Calu3 (cell line): ENCODE measurements around the gene NCKAP5L. TPM values are rescaled to one million over a fixed set of nuclear protein-coding genes. Genes with fewer than 3 reads are reported as not detected.

Source experiments
- BruUV-seq: library from RNA; stranded (reverse); fragments of 400-500 nt; replicated peaks from 2 replicates; lab custom pipeline; 2021; lab: Mats Ljungman, UMichigan
- CTCF ChIA-PET: fragments of 300-600 bp; sonication (Branson Sonifier 250); formaldehyde crosslinking; loops from one replicate; lab custom pipeline; 2022; ENCODE audit warnings: antibody characterized with exemption; lab: Charles Lee
- DNase-seq: peaks from one replicate; pipeline ENCODE4 v3.0.0; 2022
- H3K27ac Mint-ChIP-seq: one replicate; pipeline ENCODE4 v1.8.0; 2022; ENCODE audit warnings: mixed read lengths; ENCODE audit not compliant: unreplicated experiment
- H3K27me3 Mint-ChIP-seq: one replicate; pipeline ENCODE4 v1.8.0; 2022; ENCODE audit warnings: mixed read lengths; ENCODE audit not compliant: unreplicated experiment
- H3K36me3 Mint-ChIP-seq: one replicate; pipeline ENCODE4 v1.8.0; 2022; ENCODE audit warnings: mild to moderate bottlenecking, moderate library complexity, mixed read lengths; ENCODE audit not compliant: insufficient read depth, unreplicated experiment
- H3K4me1 Mint-ChIP-seq: one replicate; pipeline ENCODE4 v1.8.0; 2022; ENCODE audit warnings: mild to moderate bottlenecking, low read depth, mixed read lengths; ENCODE audit not compliant: unreplicated experiment
- H3K4me3 Mint-ChIP-seq: one replicate; pipeline ENCODE4 v1.8.0; 2022; ENCODE audit warnings: mild to moderate bottlenecking, low read depth, moderate library complexity, mixed read lengths; ENCODE audit not compliant: unreplicated experiment
- H3K9me3 Mint-ChIP-seq: one replicate; pipeline ENCODE4 v1.8.0; 2022; ENCODE audit warnings: low read depth, mixed read lengths; ENCODE audit not compliant: unreplicated experiment
- intact Hi-C: fragments of 100-400 bp; cut with micrococcal nuclease; formaldehyde crosslinking; loops from one replicate; pipeline ENCODE4 v1.10.0; 2022; ENCODE audit not compliant: unreplicated experiment
- total RNA-seq: library from RNA; stranded (reverse); gene quantifications from 2 replicates; pipeline ENCODE4 v1.2.3, GENCODE V29; 2022
- TF ChIP-seq, protein P1 (sequence below): fragments of 200-600 bp; IDR thresholded peaks from one replicate; pipeline ENCODE4 v1.8.0; 2022; ENCODE audit warnings: antibody characterized with exemption; ENCODE audit not compliant: unreplicated experiment

The NCKAP5L gene
- total RNA-seq, 1 experiment from 2014 or later: 10.0 TPM

DNA sequence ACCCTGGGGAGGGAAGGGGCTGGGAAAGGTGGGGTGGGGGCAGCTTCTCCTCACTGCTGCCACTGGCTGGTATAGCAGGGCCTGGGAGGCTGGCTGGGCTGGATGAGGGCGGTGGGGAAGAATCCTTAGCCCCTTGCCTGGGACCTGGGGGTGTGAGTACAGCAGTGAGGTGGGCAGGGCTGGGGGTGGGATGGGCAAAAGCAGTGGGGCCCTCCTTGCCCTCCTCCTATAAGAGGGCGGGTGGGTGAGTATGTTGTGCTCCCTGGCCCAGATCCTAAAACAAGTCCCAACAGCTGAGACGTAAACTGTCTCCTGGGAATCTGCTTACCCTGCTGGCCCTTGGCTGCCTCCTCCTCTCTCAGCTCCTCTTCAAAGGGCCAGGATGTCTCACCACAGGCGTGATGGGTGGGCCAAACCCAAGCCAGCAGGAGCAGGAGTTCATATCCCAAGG is 2.2 kb downstream of the NCKAP5L start:
- Mint-ChIP-seq H3K4me1 (peaks cover 12% of the 10 kb centered on the region), H3K4me3 (no peak overlapping the region), H3K27me3 (no peaks in the 10 kb centered on the region), H3K9me3 (no peaks in the 10 kb centered on the region), H3K27ac (no peak overlapping the region), H3K36me3 (peaks cover 18% of the 10 kb centered on the region)
- BruUV-seq: no TSS peak
- TF ChIP-seq, protein P1, sequence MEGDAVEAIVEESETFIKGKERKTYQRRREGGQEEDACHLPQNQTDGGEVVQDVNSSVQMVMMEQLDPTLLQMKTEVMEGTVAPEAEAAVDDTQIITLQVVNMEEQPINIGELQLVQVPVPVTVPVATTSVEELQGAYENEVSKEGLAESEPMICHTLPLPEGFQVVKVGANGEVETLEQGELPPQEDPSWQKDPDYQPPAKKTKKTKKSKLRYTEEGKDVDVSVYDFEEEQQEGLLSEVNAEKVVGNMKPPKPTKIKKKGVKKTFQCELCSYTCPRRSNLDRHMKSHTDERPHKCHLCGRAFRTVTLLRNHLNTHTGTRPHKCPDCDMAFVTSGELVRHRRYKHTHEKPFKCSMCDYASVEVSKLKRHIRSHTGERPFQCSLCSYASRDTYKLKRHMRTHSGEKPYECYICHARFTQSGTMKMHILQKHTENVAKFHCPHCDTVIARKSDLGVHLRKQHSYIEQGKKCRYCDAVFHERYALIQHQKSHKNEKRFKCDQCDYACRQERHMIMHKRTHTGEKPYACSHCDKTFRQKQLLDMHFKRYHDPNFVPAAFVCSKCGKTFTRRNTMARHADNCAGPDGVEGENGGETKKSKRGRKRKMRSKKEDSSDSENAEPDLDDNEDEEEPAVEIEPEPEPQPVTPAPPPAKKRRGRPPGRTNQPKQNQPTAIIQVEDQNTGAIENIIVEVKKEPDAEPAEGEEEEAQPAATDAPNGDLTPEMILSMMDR: no peak
- CTCF ChIA-PET: interaction anchor here (0.6 kb wide), 1 partner anchor 9 kb away, joined by 3 read pairs; no protein-coding TSS in a partner anchor
- DNase-seq: no peak
- intact Hi-C loops: no loop called here

DNA sequence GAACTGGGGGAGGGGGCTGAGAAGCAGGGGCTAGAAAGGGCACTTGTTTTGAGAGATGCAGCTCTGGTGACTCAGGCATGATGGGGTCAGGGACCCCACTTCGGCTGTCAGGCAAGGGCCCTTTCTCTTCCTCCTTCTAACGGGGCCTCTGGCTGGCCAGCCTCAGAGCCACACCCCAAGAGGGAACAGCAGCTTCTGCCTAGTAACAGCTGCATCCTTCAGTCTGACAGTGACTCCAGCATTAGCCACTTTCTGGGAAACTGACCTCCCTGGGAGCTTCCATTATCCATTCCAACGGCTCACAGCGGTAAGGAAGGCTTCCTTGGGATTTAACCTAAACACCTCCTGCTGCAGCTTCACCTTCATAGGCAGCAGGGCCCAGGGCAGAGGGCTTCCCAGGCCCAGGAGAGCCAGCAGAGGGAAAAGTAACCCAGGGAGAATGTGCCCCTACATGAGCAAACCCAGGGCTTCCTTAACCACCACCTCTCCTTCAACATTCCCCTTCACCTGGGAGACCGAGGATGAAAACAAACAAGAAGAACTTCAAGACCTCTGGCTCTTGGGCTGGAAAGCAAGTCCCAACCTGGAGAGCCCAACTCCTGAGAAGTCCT is 2.7 kb downstream of the NCKAP5L start:
- peaks cover 18% of the 10 kb centered on the region for H3K36me3 Mint-ChIP-seq
- BruUV-seq: no TSS peak

DNA sequence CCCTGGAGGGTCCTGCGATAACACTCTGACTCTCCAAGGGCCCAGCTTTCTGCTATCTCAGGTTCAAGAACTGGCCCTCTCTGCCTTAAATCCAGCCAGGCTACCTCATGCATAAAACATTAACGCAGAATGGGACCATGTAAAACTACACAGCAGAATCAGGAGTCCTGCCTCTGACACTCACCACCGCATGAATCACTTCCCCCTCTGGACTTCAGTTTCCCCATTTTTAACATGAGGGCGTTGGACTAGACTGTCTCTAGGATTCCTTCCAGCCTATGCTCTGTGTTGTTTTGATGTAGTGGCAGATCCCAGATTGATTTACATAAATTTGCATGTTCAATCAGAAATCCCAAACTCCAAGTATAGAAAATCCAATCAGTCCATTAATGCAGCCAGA is 3.3 kb downstream of the NCKAP5L start:
- Mint-ChIP-seq H3K27ac (no peak overlapping the region), H3K27me3 (no peaks in the 10 kb centered on the region), H3K9me3 (no peaks in the 10 kb centered on the region), H3K4me1 (peaks cover 12% of the 10 kb centered on the region), H3K36me3 (peaks cover 18% of the 10 kb centered on the region), H3K4me3 (no peak overlapping the region)
- CTCF ChIA-PET: interaction anchor here (0.5 kb wide), 1 partner anchor 478 kb away, joined by 8 read pairs; no protein-coding TSS in a partner anchor
- DNase-seq: no peak
- intact Hi-C loops: no loop called here
- TF ChIP-seq, protein P1: no peak
- no TSS peak for BruUV-seq

More for the DNA sequence above, 2.7 kb downstream of the NCKAP5L start:
- CTCF ChIA-PET: interaction anchor here (0.6 kb wide), 1 partner anchor 10 kb away, joined by 3 read pairs; no protein-coding TSS in a partner anchor
- Mint-ChIP-seq H3K4me3 (no peak overlapping the region), H3K27ac (no peak overlapping the region), H3K9me3 (no peaks in the 10 kb centered on the region), H3K27me3 (no peaks in the 10 kb centered on the region), H3K4me1 (peaks cover 12% of the 10 kb centered on the region)
- TF ChIP-seq, protein P1: no peak
- intact Hi-C loops: no loop called here
- no peak for DNase-seq

DNA sequence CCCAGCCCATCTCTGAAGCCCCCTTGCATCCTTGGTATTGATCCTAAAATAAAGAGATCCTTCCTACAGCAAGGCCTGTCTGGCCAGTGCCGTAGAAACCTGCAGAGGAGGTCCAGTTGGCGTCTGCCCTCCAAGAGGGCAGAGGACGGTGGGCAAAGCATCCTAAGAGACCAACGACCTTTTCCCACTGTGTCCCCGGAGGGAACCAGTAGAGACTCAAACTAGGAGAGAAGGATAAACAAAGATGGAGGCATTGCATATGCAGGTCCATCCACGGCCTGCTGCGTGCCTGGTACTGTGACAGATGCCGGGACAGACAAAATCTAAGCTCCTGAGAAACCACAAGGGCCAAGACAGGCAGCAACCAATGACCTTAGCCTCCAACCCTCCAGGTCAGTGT is 3.8 kb downstream of the NCKAP5L start:
- Mint-ChIP-seq H3K4me3 (no peak overlapping the region), H3K36me3 (peaks cover 18% of the 10 kb centered on the region), H3K9me3 (no peaks in the 10 kb centered on the region), H3K27me3 (no peaks in the 10 kb centered on the region), H3K27ac (no peak overlapping the region), H3K4me1 (peaks cover 12% of the 10 kb centered on the region)
- TF ChIP-seq, protein P1: no peak
- no peak for DNase-seq
- CTCF ChIA-PET: interaction anchor here (0.5 kb wide), 1 partner anchor 478 kb away, joined by 8 read pairs; no protein-coding TSS in a partner anchor
- intact Hi-C loops: no loop called here
- no TSS peak for BruUV-seq
